Measurements from ENCODE around the gene P2RX4. TPM values are rescaled to one million over a fixed set of nuclear protein-coding genes. Genes with fewer than 3 reads are reported as not detected.
"Not testable (repeated sequence)": the region's sequence is repeated elsewhere in the genome, so short reads cannot be mapped to it uniquely, and the experiment has no call there.

P2RX4 gene
- total RNA-seq, 2 donors from 2014 or later = 63.2 to 103 TPM

DNA sequence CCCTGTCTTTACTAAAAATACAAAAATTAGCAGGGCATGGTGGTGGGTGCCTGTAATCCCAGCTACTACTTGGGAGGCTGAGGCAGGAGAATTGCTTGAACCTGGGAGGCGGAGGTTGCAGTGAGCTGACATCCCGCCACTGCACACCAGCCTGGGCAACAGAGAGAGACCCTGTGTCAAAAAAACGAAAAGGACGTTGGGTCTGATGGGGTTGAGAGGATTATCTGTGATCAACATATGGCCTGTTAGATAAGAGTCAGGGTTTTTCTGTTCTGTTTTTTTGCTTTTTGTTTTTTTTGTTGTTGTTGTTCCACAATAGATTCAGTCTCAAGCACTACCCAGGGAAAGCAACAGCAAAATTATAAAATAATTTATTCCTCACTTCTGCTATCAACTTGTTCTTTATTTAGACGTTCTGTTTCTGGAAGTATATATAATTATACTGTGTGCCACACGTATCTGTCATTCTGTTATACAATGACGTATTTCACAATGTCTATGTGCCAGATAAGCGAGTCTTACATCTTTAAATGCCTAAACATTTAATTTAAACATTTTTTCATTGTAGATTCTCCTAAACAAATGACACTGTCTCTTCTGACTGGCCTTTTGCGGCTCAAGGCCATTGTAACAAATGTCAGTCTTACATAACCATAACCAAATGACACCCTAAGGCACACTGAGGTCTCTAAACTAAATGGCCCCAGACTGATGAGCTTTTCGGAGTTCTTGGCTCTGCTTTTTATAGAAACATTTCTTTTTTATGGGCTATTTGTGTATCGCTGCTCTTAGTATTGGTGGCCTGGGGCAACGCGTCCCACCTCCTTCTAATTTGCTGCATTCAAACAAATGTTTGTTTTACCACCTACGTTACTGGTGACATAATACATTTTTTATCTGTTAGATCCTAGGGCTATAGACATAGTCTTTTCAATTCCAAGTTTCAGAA is 7.2 kb upstream of the P2RX4 start:
- WGBS = 41% methylated on average over 14 of the region's 14 CpGs
- Histone ChIP-seq H3K4me1 (replicated peaks) (no peaks in the 10 kb centered on the region), H3K4me3 (no peak overlapping the region), H3K36me3 (no peaks in the 10 kb centered on the region), H3K9me3 (no peaks in the 10 kb centered on the region), H3K27me3 (replicated peaks; ENCODE audit: insufficient read depth) (no peaks in the 10 kb centered on the region), H3K27ac (no peak overlapping the region)
- intact Hi-C loops (cut with DNase I) = no loop called here
- TF ChIP-seq POLR2AphosphoS5 (IDR thresholded peaks at IDR 0.05) (no peak), POLR2A (IDR thresholded peaks at IDR 0.05) (no peak)
- TF ChIP-seq, protein P1, sequence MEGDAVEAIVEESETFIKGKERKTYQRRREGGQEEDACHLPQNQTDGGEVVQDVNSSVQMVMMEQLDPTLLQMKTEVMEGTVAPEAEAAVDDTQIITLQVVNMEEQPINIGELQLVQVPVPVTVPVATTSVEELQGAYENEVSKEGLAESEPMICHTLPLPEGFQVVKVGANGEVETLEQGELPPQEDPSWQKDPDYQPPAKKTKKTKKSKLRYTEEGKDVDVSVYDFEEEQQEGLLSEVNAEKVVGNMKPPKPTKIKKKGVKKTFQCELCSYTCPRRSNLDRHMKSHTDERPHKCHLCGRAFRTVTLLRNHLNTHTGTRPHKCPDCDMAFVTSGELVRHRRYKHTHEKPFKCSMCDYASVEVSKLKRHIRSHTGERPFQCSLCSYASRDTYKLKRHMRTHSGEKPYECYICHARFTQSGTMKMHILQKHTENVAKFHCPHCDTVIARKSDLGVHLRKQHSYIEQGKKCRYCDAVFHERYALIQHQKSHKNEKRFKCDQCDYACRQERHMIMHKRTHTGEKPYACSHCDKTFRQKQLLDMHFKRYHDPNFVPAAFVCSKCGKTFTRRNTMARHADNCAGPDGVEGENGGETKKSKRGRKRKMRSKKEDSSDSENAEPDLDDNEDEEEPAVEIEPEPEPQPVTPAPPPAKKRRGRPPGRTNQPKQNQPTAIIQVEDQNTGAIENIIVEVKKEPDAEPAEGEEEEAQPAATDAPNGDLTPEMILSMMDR (IDR thresholded peaks at IDR 0.05) = no peak
- DNase-seq (ENCODE audit: low spot score) = no peak

DNA sequence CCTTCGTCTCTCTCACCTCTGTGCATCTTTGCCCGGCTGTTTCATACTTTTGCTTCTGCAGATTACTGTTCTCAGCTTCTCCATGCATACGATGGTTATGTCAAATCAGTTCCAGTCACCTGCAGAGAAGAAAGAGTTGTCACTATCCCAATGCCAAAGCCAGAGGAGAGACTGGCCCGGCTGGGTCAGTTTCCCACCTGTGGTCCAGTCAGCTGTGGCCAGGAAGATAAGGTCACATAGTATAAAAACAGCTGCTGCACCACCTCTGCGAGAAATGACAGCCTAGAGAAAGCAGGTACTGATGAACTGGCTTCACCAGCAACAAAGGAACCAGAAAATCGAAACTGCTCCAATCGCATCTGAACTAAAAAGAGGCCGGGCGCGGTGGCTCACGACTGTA is 6.4 kb upstream of the P2RX4 start:
- 57% methylated on average over 11 of the region's 11 CpGs for WGBS
- Histone ChIP-seq H3K9me3 (no peaks in the 10 kb centered on the region), H3K27ac (no peak overlapping the region), H3K4me1 (replicated peaks) (no peaks in the 10 kb centered on the region), H3K36me3 (no peaks in the 10 kb centered on the region), H3K4me3 (no peak overlapping the region), H3K27me3 (replicated peaks; ENCODE audit: insufficient read depth) (no peaks in the 10 kb centered on the region)
- DNase-seq (ENCODE audit: low spot score) = no peak
- TF ChIP-seq, protein P1 (IDR thresholded peaks at IDR 0.05) = no peak
- TF ChIP-seq POLR2AphosphoS5 (IDR thresholded peaks at IDR 0.05) (no peak), POLR2A (IDR thresholded peaks at IDR 0.05) (no peak)
- intact Hi-C loops (cut with DNase I) = no loop called here

DNA sequence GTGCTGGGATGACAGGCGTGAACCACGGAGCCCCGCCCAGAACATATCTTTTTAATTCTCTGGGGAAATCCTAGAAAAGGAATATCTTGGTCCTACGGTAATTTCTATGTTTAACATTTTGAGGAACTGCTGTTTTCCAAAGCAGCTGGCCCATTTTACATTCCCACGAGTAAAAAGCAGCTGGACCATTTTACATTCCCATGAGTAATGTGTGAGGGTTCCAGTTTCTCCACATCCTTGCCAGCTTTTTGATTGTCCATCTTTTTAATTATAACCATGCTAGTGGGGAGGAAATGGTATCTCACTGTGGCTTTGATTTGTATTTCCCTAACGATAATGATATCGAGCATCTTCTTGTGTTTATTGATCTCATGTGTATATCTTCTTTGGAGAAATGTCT is 4.4 kb upstream of the P2RX4 start:
- no peak for TF ChIP-seq POLR2A (IDR thresholded peaks at IDR 0.05)
- TF ChIP-seq, protein P1 (IDR thresholded peaks at IDR 0.05) = no peak
- TF ChIP-seq POLR2AphosphoS5 (IDR thresholded peaks at IDR 0.05) = no peak
- intact Hi-C loops (cut with DNase I) = no loop called here
- Histone ChIP-seq H3K27ac (no peak overlapping the region), H3K36me3 (no peaks in the 10 kb centered on the region), H3K4me1 (replicated peaks) (no peaks in the 10 kb centered on the region), H3K27me3 (replicated peaks; ENCODE audit: insufficient read depth) (no peaks in the 10 kb centered on the region), H3K9me3 (no peaks in the 10 kb centered on the region), H3K4me3 (no peak overlapping the region)
- no peak for DNase-seq (ENCODE audit: low spot score)
- WGBS = 70% methylated on average over 7 of the region's 7 CpGs

DNA sequence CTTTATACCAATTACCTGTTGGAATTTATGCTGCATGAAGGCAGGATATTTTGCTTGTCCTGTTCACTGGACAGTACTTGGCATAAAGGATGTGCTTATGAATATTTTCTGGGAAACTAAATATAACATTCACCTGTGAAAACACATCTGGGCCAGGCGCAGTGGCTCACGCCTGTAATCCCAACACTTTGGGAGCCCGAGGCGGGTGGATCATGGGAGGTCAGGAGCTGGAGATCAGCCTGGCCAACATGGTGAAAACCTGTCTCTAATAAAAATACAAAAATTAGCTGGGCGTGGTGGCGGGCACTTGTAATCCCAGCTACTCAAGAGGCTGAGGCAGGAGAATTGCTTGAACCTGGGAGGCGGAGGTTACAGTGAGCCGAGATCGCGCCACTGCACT is 1.4 kb upstream of the P2RX4 start:
- 97% methylated on average over 10 of the region's 10 CpGs for WGBS
- H3K4me1 ChIP-seq (replicated peaks); intact Hi-C loops (cut with DNase I); H3K9me3 ChIP-seq; H3K27me3 ChIP-seq (replicated peaks; ENCODE audit: insufficient read depth); DNase-seq (ENCODE audit: low spot score); H3K4me3 ChIP-seq; H3K27ac ChIP-seq; H3K36me3 ChIP-seq: not testable (repeated sequence)

DNA sequence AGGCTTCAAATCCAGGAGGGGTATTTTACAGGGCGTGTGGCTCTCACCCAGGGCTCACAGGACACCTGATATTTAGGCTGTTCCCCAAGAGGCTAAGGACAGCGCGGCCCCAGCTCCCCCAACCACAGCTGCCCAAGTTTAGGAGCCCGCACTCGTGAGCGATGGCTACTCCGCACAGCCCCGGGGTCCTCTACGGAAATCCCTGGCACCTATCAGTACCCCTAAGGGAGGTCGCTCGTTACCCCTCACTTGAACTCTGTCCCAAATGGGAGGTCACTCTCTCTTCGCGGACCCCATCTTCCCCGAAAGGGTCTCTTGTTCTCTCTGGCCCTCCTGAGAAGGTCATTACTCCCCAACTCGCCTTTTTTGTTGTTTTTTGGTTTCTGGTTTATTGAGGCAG is 708 bp upstream of the P2RX4 start:
- DNase-seq (ENCODE audit: low spot score) = no peak

More for the DNA sequence above, 708 bp upstream of the P2RX4 start:
- H3K9me3 ChIP-seq = no peaks in the 10 kb centered on the region
- TF ChIP-seq POLR2A (IDR thresholded peaks at IDR 0.05) = no peak
- TF ChIP-seq, protein P1 (IDR thresholded peaks at IDR 0.05) = no peak
- no peak for TF ChIP-seq POLR2AphosphoS5 (IDR thresholded peaks at IDR 0.05)
- 91% methylated on average over 15 of the region's 15 CpGs for WGBS
- H3K4me1 ChIP-seq (replicated peaks) = no peaks in the 10 kb centered on the region
- H3K4me3 ChIP-seq = no peak overlapping the region
- peak overlapping the region; percentile 84 to 91 for H3K27ac ChIP-seq
- no peaks in the 10 kb centered on the region for H3K36me3 ChIP-seq
- H3K27me3 ChIP-seq (replicated peaks; ENCODE audit: insufficient read depth) = no peaks in the 10 kb centered on the region
- intact Hi-C loops (cut with DNase I) = no loop called here
